ENCODE measurements around the gene MYO3A. TPM values are rescaled to one million over a fixed set of nuclear protein-coding genes. Genes with fewer than 3 reads are reported as not detected.

Gene MYO3A
- total and polyA plus RNA-seq, 2 donors from 2014 or later = 1.9 to 3.1 TPM

GRCh38 chr10:26046073-26046700, 112.2 kb downstream of the MYO3A start:
- Histone ChIP-seq H3K4me1 (ENCODE audit: control insufficient read depth in 2 of 3, insufficient read depth in 2 of 3, low read depth in 1 of 3, low read length in 3 of 3) (no peaks in the 10 kb centered on the region), H3K9ac (ENCODE audit: low read length in 3 of 3) (no peak overlapping the region), H3K9me3 (ENCODE audit: control insufficient read depth in 2 of 3, insufficient read depth in 1 of 3, low read length in 3 of 3) (no peaks in the 10 kb centered on the region), H3K36me3 (ENCODE audit: control insufficient read depth in 2 of 3, insufficient read depth in 3 of 3, low read length in 3 of 3) (no peaks in the 10 kb centered on the region), H3K27me3 (ENCODE audit: control insufficient read depth, insufficient read depth, low read length) (no peaks in the 10 kb centered on the region), H3K27ac (ENCODE audit: low read depth in 2 of 2, low read length in 2 of 2) (no peak overlapping the region), H3K4me3 (ENCODE audit: low read length in 3 of 3) (no peak overlapping the region)
- DNase-seq (no peak), FAIRE-seq (no peak)
- intact Hi-C loops (cut with DNase I) = no loop called here
- TF ChIP-seq CTCF (IDR thresholded peaks at IDR 0.05; ENCODE audit: borderline replicate concordance, extremely low read depth, insufficient read depth) = no peak

GRCh38 chr10:26048756-26049155, 114.7 kb downstream of the MYO3A start:
- Histone ChIP-seq H3K27me3 (ENCODE audit: control insufficient read depth, insufficient read depth, low read length) (no peaks in the 10 kb centered on the region), H3K4me1 (ENCODE audit: control insufficient read depth in 2 of 3, insufficient read depth in 2 of 3, low read depth in 1 of 3, low read length in 3 of 3) (no peaks in the 10 kb centered on the region), H3K9ac (ENCODE audit: low read length in 3 of 3) (no peak overlapping the region), H3K36me3 (ENCODE audit: control insufficient read depth in 2 of 3, insufficient read depth in 3 of 3, low read length in 3 of 3) (no peaks in the 10 kb centered on the region), H3K9me3 (ENCODE audit: control insufficient read depth in 2 of 3, insufficient read depth in 1 of 3, low read length in 3 of 3) (no peaks in the 10 kb centered on the region), H3K4me3 (ENCODE audit: low read length in 3 of 3) (no peak overlapping the region), H3K27ac (ENCODE audit: low read depth in 2 of 2, low read length in 2 of 2) (no peak overlapping the region)
- FAIRE-seq (no peak), DNase-seq (no peak)
- TF ChIP-seq CTCF (IDR thresholded peaks at IDR 0.05; ENCODE audit: borderline replicate concordance, extremely low read depth, insufficient read depth) = no peak
- intact Hi-C loops (cut with DNase I) = no loop called here

- H3K4me1 ChIP-seq (ENCODE audit: control insufficient read depth in 2 of 3, insufficient read depth in 2 of 3, low read depth in 1 of 3, low read length in 3 of 3) = no peaks in the 10 kb centered on the region
- intact Hi-C loops (cut with DNase I) = no loop called here
- DNase-seq (no peak), FAIRE-seq (no peak)
- H3K36me3 ChIP-seq (ENCODE audit: control insufficient read depth in 2 of 3, insufficient read depth in 3 of 3, low read length in 3 of 3) = no peaks in the 10 kb centered on the region
- H3K9me3 ChIP-seq (ENCODE audit: control insufficient read depth in 2 of 3, insufficient read depth in 1 of 3, low read length in 3 of 3) = peaks cover 0 to 3% (median 0%) of the 10 kb centered on the region in 3 donors
- no peak overlapping the region for H3K27ac ChIP-seq (ENCODE audit: low read depth in 2 of 2, low read length in 2 of 2)
- H3K4me3 ChIP-seq (ENCODE audit: low read length in 3 of 3) = no peak overlapping the region
- no peak overlapping the region for H3K9ac ChIP-seq (ENCODE audit: low read length in 3 of 3)
- no peak for TF ChIP-seq CTCF (IDR thresholded peaks at IDR 0.05; ENCODE audit: borderline replicate concordance, extremely low read depth, insufficient read depth)
- H3K27me3 ChIP-seq (ENCODE audit: control insufficient read depth, insufficient read depth, low read length) = no peaks in the 10 kb centered on the region
These were observed 118.3 kb downstream of the MYO3A start for GRCh38 chr10:26052326-26052725.

GRCh38 chr10:26057466-26057865, 123.4 kb downstream of the MYO3A start:
- no peaks in the 10 kb centered on the region for H3K27me3 ChIP-seq (ENCODE audit: control insufficient read depth, insufficient read depth, low read length)
- peaks cover 0 to 3% (median 0%) of the 10 kb centered on the region in 3 donors for H3K9me3 ChIP-seq (ENCODE audit: control insufficient read depth in 2 of 3, insufficient read depth in 1 of 3, low read length in 3 of 3)
- H3K9ac ChIP-seq (ENCODE audit: low read length in 3 of 3) = no peak overlapping the region
- H3K36me3 ChIP-seq (ENCODE audit: control insufficient read depth in 2 of 3, insufficient read depth in 3 of 3, low read length in 3 of 3) = no peaks in the 10 kb centered on the region
- H3K4me1 ChIP-seq (ENCODE audit: control insufficient read depth in 2 of 3, insufficient read depth in 2 of 3, low read depth in 1 of 3, low read length in 3 of 3) = no peaks in the 10 kb centered on the region
- intact Hi-C loops (cut with DNase I) = no loop called here
- DNase-seq (no peak), FAIRE-seq (no peak)
- no peak for TF ChIP-seq CTCF (IDR thresholded peaks at IDR 0.05; ENCODE audit: borderline replicate concordance, extremely low read depth, insufficient read depth)
- no peak overlapping the region for H3K4me3 ChIP-seq (ENCODE audit: low read length in 3 of 3)
- no peak overlapping the region for H3K27ac ChIP-seq (ENCODE audit: low read depth in 2 of 2, low read length in 2 of 2)

All from kidney (tissue), 14 donors.